ENCODE measurements around the gene GZF1.

Gene GZF1

GRCh38 chr20:23369072-23369823 lies 7.3 kb downstream of the GZF1 start:
- no peak for ATAC-seq
- TF ChIP-seq ZNF8 (CRISPR knock-in tag; IDR thresholded peaks at IDR 0.05) (no peak), RARB (CRISPR knock-in tag; IDR thresholded peaks at IDR 0.05) (no peak), CSDC2 (CRISPR knock-in tag; IDR thresholded peaks at IDR 0.05) (no peak), OSR1 (CRISPR knock-in tag; IDR thresholded peaks at IDR 0.05) (no peak), BACH2 (CRISPR knock-in tag; IDR thresholded peaks at IDR 0.05; ENCODE audit: borderline replicate concordance) (no peak), GLIS3 (CRISPR knock-in tag; IDR thresholded peaks at IDR 0.05) (no peak), TCF4 (CRISPR knock-in tag; IDR thresholded peaks at IDR 0.05; ENCODE audit: borderline replicate concordance) (no peak), ARNTL (CRISPR knock-in tag; IDR thresholded peaks at IDR 0.05; ENCODE audit: borderline replicate concordance, low read depth) (no peak), PATZ1 (CRISPR knock-in tag; IDR thresholded peaks at IDR 0.05; ENCODE audit: borderline replicate concordance) (no peak), ISL1 (CRISPR knock-in tag; IDR thresholded peaks at IDR 0.05) (no peak), SNAI2 (CRISPR knock-in tag; IDR thresholded peaks at IDR 0.05) (no peak), ZNF565 (CRISPR knock-in tag; conservative IDR thresholded peaks at IDR 0.05; ENCODE audit: low read depth) (no peak), ZFP3 (CRISPR knock-in tag; IDR thresholded peaks at IDR 0.05) (no peak), ESRRG (CRISPR knock-in tag; IDR thresholded peaks at IDR 0.05) (no peak), CSRNP3 (CRISPR knock-in tag; IDR thresholded peaks at IDR 0.05) (no peak), TOX (CRISPR knock-in tag; IDR thresholded peaks at IDR 0.05; ENCODE audit: borderline replicate concordance) (no peak), PPARA (CRISPR knock-in tag; IDR thresholded peaks at IDR 0.05; ENCODE audit: borderline replicate concordance) (no peak)
- TF ChIP-seq, protein P1, sequence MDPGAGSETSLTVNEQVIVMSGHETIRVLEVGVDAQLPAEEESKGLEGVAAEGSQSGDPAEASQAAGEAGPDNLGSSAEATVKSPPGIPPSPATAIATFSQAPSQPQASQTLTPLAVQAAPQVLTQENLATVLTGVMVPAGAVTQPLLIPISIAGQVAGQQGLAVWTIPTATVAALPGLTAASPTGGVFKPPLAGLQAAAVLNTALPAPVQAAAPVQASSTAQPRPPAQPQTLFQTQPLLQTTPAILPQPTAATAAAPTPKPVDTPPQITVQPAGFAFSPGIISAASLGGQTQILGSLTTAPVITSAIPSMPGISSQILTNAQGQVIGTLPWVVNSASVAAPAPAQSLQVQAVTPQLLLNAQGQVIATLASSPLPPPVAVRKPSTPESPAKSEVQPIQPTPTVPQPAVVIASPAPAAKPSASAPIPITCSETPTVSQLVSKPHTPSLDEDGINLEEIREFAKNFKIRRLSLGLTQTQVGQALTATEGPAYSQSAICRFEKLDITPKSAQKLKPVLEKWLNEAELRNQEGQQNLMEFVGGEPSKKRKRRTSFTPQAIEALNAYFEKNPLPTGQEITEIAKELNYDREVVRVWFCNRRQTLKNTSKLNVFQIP (CRISPR knock-in tag; IDR thresholded peaks at IDR 0.05; ENCODE audit: borderline replicate concordance, low read depth): no peak

- TF ChIP-seq ISL1 (CRISPR knock-in tag; IDR thresholded peaks at IDR 0.05): no peak
- no peak for TF ChIP-seq GLIS3 (CRISPR knock-in tag; IDR thresholded peaks at IDR 0.05)
- no peak for TF ChIP-seq PATZ1 (CRISPR knock-in tag; IDR thresholded peaks at IDR 0.05; ENCODE audit: borderline replicate concordance)
- no peak for TF ChIP-seq SNAI2 (CRISPR knock-in tag; IDR thresholded peaks at IDR 0.05)
- no peak for TF ChIP-seq TCF4 (CRISPR knock-in tag; IDR thresholded peaks at IDR 0.05; ENCODE audit: borderline replicate concordance)
- TF ChIP-seq RARB (CRISPR knock-in tag; IDR thresholded peaks at IDR 0.05): no peak
- TF ChIP-seq ZNF565 (CRISPR knock-in tag; conservative IDR thresholded peaks at IDR 0.05; ENCODE audit: low read depth): no peak
- TF ChIP-seq TSHZ2 (CRISPR knock-in tag; IDR thresholded peaks at IDR 0.05): no peak
- no peak for TF ChIP-seq ARNTL (CRISPR knock-in tag; IDR thresholded peaks at IDR 0.05; ENCODE audit: borderline replicate concordance, low read depth)
- no peak for TF ChIP-seq ZFP3 (CRISPR knock-in tag; IDR thresholded peaks at IDR 0.05)
- no peak for TF ChIP-seq CSRNP3 (CRISPR knock-in tag; IDR thresholded peaks at IDR 0.05)
- TF ChIP-seq, protein P1 (CRISPR knock-in tag; IDR thresholded peaks at IDR 0.05; ENCODE audit: borderline replicate concordance, low read depth): no peak
- no peak for TF ChIP-seq CREB5 (CRISPR knock-in tag; IDR thresholded peaks at IDR 0.05; ENCODE audit: low read depth)
- TF ChIP-seq TOX (CRISPR knock-in tag; IDR thresholded peaks at IDR 0.05; ENCODE audit: borderline replicate concordance): no peak
- no peak for TF ChIP-seq ZFP30 (CRISPR knock-in tag; IDR thresholded peaks at IDR 0.05)
- TF ChIP-seq ESRRG (CRISPR knock-in tag; IDR thresholded peaks at IDR 0.05): no peak
Observed at GRCh38 chr20:23370274-23370673, 8.3 kb downstream of the GZF1 start.

More at GRCh38 chr20:23370274-23370673, 8.3 kb downstream of the GZF1 start:
- ATAC-seq: no peak
